Gastroesophageal sphincter (tissue), 3 donors: ENCODE measurements around the gene TEKT1.

Experiments
- POLR2A ChIP-seq, 2 donors: fragments of 450-650 bp; IDR thresholded peaks; one replicate each; pipeline ENCODE4 v1.6.1; 2017; ENCODE audit warnings: antibody characterized with exemption in 2 of 2, mild to moderate bottlenecking in 2 of 2, moderate library complexity in 1 of 2
- TF ChIP-seq, protein P1 (sequence below), 4 experiments: fragments of 200-600 bp in 2 of 4; fragments of 450-650 bp in 2 of 4; sonication (generic) in 1 of 4; IDR thresholded peaks; one replicate each; pipeline ENCODE4 v1.5.1; 2017 to 2019; ENCODE audit warnings: antibody characterized with exemption in 4 of 4, mild to moderate bottlenecking in 2 of 4, moderate library complexity in 2 of 4

- no peak for TF ChIP-seq POLR2A (IDR thresholded peaks at IDR 0.05)
- TF ChIP-seq, protein P1, sequence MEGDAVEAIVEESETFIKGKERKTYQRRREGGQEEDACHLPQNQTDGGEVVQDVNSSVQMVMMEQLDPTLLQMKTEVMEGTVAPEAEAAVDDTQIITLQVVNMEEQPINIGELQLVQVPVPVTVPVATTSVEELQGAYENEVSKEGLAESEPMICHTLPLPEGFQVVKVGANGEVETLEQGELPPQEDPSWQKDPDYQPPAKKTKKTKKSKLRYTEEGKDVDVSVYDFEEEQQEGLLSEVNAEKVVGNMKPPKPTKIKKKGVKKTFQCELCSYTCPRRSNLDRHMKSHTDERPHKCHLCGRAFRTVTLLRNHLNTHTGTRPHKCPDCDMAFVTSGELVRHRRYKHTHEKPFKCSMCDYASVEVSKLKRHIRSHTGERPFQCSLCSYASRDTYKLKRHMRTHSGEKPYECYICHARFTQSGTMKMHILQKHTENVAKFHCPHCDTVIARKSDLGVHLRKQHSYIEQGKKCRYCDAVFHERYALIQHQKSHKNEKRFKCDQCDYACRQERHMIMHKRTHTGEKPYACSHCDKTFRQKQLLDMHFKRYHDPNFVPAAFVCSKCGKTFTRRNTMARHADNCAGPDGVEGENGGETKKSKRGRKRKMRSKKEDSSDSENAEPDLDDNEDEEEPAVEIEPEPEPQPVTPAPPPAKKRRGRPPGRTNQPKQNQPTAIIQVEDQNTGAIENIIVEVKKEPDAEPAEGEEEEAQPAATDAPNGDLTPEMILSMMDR (IDR thresholded peaks at IDR 0.05), result no peak
These were observed 8.5 kb downstream of the TEKT1 start for GRCh38 chr17:6823011-6823442.
